IPS DF 4.7 (cell line): ENCODE results near the gene NRK.
"Not testable (repeated sequence)": the region's sequence is repeated elsewhere in the genome, so short reads cannot be mapped to it uniquely, and the experiment has no call there.

Experiments
- DNase-seq: peaks from one replicate; pipeline ENCODE4 v3.0.0-alpha.2; 2013; ENCODE audit warnings: low spot score; ENCODE audit errors: extremely low read depth

NRK gene, protein sequence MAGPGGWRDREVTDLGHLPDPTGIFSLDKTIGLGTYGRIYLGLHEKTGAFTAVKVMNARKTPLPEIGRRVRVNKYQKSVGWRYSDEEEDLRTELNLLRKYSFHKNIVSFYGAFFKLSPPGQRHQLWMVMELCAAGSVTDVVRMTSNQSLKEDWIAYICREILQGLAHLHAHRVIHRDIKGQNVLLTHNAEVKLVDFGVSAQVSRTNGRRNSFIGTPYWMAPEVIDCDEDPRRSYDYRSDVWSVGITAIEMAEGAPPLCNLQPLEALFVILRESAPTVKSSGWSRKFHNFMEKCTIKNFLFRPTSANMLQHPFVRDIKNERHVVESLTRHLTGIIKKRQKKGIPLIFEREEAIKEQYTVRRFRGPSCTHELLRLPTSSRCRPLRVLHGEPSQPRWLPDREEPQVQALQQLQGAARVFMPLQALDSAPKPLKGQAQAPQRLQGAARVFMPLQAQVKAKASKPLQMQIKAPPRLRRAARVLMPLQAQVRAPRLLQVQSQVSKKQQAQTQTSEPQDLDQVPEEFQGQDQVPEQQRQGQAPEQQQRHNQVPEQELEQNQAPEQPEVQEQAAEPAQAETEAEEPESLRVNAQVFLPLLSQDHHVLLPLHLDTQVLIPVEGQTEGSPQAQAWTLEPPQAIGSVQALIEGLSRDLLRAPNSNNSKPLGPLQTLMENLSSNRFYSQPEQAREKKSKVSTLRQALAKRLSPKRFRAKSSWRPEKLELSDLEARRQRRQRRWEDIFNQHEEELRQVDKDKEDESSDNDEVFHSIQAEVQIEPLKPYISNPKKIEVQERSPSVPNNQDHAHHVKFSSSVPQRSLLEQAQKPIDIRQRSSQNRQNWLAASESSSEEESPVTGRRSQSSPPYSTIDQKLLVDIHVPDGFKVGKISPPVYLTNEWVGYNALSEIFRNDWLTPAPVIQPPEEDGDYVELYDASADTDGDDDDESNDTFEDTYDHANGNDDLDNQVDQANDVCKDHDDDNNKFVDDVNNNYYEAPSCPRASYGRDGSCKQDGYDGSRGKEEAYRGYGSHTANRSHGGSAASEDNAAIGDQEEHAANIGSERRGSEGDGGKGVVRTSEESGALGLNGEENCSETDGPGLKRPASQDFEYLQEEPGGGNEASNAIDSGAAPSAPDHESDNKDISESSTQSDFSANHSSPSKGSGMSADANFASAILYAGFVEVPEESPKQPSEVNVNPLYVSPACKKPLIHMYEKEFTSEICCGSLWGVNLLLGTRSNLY (N-terminal part only)

DNA sequence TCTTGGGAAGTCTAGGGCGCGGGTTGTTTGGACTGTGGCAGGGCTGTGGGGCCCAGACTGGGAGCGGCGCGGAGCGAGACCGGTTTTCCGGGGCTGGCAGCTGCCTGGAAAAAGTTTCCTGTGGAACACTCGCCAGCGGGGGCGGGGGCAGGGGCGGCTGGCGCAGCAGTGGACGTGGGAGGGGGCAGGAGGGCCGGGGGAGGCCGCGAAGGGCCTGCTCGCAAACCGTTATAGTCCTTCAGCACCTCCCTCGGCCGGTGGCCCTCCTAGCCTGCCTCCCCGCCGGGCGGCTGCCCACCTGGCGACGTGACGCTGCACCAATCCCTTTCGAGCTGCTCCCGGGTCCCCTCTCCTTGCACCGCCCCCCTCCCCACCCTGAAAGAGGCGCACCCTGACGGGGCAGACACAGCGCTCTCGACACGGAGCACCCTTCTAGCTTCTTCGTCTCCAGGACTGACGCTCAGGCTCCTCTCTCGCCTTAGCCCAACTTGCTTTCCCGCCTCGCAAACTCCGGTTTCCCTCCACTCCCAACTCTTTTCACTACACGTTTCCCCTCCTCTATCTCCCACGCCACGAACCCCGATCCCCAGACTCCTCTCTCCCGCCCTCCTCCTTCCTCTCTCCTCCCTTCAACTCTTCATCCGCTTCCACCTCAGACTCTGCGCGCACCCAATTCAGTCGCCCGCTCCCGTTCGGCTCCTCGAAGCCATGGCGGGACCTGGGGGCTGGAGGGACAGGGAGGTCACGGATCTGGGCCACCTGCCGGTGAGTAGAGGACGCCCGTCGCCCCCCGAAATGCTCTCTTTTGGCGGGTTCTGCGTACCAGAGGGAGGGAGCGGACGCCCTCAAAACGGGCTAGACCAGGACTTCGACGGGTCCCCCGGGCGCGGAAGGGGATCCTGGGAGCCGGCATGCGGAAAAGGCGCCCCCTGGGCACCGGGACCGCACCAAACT lies at the start of gene NRK:
NRK (plus strand) TSS at position 402 of the 954 bp plus-strand sequence; CDS start at position 709, 307 bp downstream.
- no peak for DNase-seq

DNA sequence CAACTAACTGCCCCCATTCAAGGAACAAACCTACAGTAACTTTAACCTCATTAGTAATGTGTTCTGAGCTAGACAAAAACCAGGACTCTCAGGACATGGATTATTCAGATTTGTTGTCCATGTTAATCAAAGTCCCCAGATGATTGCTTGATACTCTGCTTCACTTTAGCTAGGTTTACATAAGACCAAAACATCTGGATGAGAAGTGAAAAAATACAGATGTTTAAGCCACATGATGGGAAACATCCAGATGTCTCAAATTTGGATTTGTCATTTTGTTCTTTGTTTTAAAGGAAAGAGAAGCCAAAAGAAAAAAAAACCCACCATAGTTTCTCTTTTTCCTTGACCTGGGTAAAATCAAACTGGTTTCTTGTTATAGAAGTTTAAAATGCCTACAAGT lies 48.5 kb upstream of the NRK start:
- DNase-seq, result no peak

DNA sequence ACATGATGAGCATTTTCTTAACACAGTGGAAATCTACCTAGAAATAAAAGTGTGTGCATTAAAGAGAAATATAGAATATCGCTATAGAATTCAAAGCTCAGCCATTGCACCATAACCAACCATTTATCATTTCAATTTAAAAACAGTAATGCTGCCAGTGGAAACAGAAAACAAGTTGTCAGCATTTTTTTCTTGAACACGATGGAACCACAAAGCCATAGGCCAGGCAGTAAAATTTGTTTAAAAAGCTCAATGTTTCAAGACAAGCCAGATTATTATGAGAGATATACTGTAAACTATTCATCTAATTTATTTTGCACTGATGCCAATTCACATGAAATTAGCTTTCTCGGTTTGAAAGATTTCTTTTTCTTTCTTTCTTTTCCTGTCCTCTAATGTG lies 46.7 kb upstream of the NRK start:
- no peak for DNase-seq

DNA sequence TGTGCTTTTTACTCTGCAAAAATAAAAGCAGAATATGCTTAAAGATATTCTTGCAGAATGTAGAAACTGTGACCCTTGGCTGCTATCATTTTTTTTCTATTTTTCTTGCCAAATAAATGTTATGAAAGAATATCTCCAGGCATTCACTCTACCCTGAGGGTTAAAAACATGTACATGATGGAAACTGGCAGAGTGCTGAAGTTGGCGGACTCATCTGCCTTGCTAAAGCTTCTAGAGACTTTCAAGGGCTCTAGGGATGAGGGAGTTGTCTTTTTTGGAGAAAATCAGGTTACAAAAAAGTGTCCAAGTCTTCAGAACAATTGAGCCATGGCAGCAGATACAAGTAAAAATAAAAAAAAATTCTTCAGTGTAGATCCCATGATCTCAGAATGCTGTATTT lies 40.5 kb upstream of the NRK start:
- DNase-seq, result no peak

DNA sequence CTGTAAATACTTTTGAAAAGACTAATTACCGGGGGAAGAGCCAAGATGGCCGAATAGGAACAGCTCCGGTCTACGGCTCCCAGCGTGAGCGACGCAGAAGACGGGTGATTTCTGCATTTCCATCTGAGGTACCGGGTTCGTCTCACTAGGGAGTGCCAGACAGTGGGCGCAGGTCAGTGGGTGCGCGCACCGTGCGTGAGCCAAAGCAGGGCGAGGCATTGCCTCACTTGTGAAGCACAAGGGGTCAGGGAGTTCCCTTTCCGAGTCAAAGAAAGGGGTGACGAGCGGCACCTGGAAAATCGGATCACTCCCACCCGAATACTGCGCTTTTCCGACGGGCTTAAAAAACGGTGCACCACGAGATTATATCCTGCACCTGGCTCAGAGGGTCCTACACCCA lies 25.5 kb upstream of the NRK start:
- DNase-seq, result not testable (repeated sequence)

DNA sequence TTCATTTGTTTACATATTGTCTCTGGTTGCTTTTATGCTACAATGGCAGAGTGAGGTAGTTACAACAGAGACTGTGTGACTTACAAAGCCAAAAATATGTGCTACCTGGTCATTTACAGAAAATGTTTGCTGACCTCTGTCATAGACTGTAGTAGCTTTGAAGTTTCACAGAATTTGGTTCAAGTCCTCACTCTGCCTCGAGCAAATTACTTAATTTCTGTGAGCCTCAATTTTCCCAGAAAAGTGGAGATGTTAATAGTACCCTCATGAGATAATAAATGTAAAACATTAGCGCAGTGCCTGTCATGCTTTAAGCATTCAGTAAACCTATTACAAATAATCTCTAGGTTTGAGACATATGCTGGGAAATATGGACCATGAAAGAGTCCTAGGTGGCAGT lies 18.4 kb upstream of the NRK start:
- no peak for DNase-seq

DNA sequence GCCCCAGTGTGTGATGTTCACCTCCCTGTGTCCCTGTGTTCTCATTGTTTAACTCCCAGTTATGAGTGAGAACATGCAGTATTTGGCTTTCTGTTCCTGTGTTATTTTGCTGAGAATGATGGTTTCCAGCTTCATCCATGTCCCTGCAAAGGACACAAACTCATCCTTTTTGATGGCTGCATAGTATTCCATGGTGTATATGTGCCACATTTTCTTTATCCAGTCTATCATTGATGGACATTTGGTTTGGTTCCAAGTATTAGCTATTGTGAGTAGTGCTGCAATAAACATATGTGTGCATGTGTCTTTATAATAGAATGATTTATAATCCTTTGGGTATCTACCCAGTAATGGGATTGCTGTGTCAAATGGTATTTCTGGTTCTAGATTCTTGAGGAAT lies 16.7 kb upstream of the NRK start:
- not testable (repeated sequence) for DNase-seq

DNA sequence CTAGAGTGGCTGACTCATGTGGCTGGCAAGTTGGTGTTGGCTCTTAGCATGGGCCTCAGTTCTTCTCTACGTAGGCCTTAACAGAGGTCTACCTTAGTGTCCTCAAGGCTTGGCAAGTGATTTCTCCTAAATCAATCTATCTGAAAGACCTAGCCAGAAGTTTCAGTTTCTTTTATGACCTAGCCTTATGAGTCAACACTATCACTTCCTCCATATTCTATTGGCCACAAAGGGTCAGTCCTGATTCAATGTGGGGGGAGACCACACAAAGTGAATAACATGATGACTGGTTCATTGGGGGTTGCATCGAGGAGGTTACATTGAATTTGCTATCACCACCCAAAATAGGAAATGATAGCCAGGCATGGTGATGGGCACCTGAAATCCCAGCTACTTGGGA lies 5.8 kb upstream of the NRK start:
- no peak for DNase-seq

DNA sequence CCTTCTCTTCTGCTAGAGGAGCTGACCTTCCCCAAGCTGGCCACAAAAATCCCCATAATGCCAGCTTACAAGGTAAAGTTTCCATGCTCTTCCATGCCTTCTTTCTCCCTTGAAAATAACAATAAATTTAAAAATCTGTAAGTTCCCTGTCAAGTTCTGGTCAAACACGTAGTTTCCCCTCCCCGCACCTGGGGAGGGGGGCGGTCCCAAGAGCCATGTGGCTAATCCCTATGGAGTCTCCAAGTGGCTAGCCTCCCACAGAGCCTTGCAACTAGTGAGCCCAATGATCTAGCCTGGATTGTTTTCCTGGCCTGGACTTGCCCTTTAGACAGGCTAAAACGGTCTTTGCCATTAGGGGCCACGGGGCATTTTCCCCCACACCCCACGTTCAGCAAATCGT lies 2.1 kb upstream of the NRK start:
- DNase-seq, result no peak

DNA sequence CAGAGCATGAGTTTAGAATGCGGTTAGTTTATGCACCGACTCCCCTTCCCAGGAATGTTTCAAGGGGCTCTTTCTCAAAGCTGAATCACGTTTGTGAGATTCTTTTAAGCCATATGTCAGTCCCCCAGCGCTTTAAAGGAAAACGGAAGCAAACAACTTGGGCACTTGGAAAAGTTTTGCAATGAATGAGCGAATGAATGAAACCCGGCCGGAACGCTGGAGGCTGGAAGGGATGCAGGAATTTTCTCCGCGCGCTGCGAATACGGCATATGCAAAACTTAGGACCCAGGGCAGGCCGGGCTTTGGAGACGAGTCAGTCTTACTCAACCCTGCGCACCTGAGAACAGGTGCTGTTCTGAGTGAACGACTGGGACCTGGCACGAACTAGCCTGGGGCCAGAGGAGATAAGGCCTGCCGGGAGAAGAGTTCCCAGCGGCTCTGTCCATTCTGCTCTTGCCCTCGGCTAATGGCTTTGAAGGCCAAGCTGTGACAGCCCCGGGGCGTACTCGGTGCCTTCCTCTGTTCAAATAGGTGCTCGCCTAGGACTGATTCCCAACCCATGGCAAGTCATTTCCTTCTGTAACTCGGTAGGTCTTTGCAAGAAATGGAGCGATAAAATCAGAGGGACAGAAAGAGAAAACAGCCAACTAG lies 743 bp upstream of the NRK start:
- DNase-seq, result no peak

DNA sequence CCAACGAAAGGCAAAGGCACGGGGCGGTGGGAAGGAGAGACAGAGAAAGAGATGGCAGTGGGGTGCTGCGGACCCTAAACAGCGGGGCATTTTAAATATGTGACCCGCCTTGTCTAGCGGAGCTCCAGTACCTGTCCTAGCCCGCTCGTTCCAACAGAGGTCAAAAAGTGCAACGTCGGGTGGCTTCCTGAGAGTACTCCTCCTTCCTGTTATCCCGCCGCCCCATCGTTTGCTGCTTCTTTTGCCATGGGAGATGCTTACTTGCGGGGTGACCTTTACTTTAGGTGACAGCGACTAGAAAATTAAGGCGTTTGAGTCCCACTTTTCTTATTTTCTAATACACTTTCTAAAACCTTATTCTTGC lies 735 bp downstream of the NRK start:
- DNase-seq, result no peak

DNA sequence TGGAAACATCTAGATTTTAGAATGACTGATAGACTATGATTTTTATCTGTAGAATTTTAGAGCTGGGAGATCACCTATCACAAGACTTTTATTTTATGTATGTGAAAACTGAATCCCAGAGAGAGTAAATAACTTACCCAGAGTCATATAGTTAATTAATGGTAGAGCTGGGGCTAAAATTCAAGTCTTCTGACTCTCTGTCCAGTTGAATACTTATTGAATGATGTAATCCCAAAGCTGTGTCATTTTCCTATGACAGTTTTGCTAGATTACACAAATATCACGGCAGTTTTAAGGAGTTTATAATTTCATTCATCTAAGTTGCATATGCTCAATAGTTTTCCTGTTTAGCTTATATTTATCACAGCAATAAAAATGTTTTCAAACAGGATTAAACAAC lies 6.7 kb downstream of the NRK start:
- DNase-seq, result no peak

DNA sequence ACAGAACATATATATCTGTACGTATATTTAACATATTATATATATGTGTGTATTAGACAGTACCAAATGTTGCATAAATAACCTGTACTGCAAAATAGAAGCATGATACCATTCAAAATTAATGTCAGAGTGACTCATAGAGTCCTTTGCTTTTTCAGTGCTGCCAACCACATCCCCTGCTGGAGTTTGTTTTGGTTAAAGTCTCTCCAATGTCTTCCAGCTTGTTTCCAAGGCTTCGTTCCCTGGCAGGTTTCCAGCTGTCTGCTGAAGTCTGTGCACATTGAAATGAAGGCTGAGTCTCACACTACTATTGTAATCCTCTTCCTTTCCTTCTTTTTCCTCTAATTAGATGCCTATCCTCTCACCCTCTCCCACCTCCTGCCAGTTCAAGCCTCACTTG lies 14.9 kb downstream of the NRK start:
- no peak for DNase-seq

DNA sequence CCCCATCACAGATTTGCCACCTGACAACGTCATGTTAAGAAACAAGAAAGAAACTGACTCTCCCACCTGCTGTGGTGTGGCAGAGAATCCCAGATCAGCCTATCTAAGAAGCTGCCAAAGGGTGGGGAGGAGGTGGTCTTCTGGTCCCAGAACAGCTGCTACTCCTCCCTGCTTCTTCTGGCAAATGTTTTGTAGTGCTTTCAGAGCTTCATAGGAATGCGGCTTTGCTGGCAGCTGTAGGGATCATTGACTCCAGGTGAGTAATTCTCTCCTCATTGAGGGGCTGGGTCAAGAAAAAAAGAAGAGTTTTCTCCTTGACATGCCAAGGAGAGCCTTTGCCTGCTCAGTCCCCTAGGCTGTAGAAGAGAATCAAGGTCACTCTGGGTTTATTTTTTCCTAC lies 23.3 kb downstream of the NRK start:
- DNase-seq, result no peak

DNA sequence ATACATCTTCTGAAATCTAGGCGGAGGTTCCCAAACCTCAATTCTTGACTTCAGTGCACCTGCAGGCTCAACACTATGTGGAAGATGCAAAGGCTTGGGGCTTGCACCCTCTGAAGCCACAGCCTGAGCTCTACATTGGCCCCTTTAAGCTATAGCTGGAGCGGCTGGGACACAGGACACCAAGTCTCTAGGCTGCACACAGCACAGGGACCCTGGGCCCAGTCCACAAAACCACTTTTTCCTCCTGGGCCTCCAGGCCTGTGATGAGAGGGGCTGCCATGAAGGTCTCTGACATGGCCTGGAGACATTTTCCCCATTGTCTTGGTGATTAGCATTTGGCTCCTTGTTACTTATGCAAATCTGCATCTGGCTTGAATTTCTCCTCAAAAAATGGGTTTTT lies 27.8 kb downstream of the NRK start:
- DNase-seq, result not testable (repeated sequence)

DNA sequence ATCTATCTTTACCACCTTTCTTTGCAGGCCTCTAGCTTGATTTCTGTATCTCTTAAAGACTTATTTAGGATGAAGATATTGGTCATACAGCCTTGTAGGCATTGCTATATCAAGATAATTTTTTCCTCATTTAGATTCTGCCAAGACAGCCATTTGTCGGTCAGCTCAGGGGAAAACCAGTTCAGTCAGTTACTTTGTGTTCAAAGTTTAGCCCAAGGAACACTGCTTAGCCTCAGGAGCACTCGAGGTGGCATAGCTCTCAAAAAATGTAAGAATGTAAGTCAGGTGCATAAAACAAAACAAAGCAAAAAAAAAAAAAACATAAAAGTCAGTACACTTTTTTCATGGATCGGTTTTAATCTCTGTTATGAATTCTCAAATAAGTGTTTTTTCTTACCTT lies 43.4 kb downstream of the NRK start:
- no peak for DNase-seq

DNA sequence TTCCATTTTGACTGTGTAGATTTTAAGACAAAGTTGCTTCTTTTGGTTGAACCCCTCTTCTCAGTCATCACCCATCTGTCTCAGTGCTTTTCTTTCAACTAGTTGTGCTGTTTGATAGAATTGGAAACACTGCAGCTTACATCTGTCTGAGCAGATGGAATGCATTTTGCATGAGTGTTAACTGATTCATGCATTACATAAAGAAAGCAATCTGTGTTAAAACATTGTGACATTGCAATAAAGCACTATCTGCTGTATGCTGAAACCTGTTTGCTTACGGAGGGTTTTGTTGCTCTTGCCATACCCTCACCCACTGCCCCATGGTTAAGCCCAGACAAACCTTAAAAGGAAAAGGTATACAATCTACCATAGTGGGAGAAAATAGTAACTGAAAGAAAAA lies 47.4 kb downstream of the NRK start:
- DNase-seq, result no peak

DNA sequence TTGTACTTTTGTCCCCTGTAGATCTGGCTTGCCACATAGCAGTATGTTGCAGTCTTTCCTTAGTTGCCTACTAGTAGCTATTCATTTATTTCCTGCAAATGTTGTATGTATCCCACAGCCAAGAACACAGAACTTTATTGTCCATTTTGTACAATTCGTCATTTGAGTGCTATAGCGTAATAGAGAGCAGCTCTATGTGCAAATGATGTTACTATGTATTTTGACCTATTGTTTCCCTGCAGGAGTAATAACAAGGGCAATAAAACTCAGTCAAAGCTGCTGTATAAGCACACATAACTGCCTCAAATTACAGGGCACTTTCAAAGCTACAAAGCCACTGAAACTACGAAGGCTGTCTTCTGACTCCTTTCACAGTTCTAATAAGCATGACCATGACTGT lies 48.1 kb downstream of the NRK start:
- no peak for DNase-seq

DNA sequence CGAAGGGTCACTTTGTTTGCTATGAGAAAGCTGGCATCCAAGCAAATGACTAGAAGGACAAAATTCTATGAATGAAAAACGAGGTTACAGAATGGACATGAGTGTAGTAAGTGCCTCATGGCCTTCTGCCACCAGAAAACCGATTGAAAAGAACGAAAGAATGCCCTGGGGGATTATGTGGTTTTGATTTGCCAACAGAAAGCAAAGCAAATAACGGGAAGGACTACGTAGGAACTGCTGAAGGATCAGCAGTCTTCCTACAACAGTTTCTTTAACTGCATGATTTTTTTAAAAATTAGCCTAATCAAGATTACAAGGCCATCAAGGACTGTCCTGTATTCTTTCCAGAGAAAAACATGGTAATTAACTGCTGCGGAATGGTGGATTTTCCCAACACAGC lies 50.6 kb downstream of the NRK start:
- no peak for DNase-seq

DNA sequence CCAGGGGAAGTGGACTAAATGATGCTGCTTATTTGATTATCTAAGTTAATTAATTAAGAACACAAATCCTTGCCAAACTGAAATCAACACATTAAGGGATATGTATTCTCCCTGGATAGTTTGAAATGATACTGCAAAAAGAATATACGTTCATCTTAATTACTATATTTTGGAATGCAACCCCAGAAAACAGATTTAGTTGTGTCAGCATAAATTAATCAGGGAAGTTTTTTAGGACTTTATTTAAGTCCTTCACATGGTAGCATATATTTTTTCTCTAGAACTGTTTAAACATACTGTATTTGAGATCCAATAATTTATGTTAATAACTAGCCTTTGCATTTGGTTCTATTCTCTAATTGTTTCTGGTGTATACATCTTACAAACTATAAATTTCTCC lies 52.5 kb downstream of the NRK start:
- DNase-seq, result no peak
